AG10803 (cell line): ENCODE measurements around the gene IL17RE.
A peak's percentile ranks its signal among the peaks of the same experiment; 100 is the strongest.
"Not testable (repeated sequence)": the region's sequence is repeated elsewhere in the genome, so short reads cannot be mapped to it uniquely, and the experiment has no call there.

Experiments used
- DNase-seq: peaks from one replicate; pipeline ENCODE4 v3.0.0; 2010; ENCODE audit warnings: low read depth
- H3K4me3 ChIP-seq: 2 replicates; pipeline ENCODE4 v1.5.1; 2011; ENCODE audit warnings: mild to moderate bottlenecking, low read length, control low read depth
- CTCF ChIP-seq: conservative IDR thresholded peaks from 2 replicates; pipeline ENCODE4 v1.5.1; 2011; ENCODE audit warnings: mild to moderate bottlenecking, low read length, control low read depth, inconsistent platforms

Gene IL17RE

GRCh38 chr3:9875448-9875847, 27.2 kb upstream of the IL17RE start:
- TF ChIP-seq CTCF: no peak
- H3K4me3 ChIP-seq: no peak overlapping the region
- DNase-seq: no peak

DNA sequence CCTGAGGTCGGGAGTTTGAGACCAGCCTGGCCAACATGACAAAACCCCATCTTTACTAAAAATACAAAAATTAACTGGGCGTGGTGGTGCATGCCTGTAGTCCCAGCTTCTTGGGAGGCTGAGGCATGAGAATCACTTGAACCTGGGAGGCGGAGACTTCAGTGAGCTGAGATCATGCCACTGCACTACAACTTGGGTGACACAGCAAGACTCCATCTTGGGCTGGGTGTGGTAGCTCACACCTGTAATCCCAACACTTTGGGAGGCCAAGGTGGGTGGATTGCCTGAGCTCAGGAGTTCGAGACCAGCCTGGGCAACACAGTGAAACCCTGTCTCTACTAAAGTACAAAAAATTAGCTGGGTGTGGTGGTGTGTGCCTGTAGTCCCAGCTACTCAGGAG, 26.4 kb upstream of the IL17RE start:
- DNase-seq: not testable (repeated sequence)

GRCh38 chr3:9876991-9877390, 25.7 kb upstream of the IL17RE start:
- no peak for DNase-seq
- TF ChIP-seq CTCF: no peak
- no peak overlapping the region for H3K4me3 ChIP-seq

More for the DNA sequence above, 26.4 kb upstream of the IL17RE start:
- H3K4me3 ChIP-seq: not testable (repeated sequence)

GRCh38 chr3:9878700-9879099, 23.9 kb upstream of the IL17RE start:
- H3K4me3 ChIP-seq: no peak overlapping the region
- no peak for DNase-seq
- TF ChIP-seq CTCF: no peak

GRCh38 chr3:9879830-9880549, 22.7 kb upstream of the IL17RE start, which contains the start of gene CIDEC:
CIDEC (minus strand) TSS chr3:9880253; CDS start chr3:9878486, 1,767 bp downstream.
- DNase-seq: no peak
- no peak for TF ChIP-seq CTCF
- H3K4me3 ChIP-seq: no peak within 1 kb of the TSS

DNA sequence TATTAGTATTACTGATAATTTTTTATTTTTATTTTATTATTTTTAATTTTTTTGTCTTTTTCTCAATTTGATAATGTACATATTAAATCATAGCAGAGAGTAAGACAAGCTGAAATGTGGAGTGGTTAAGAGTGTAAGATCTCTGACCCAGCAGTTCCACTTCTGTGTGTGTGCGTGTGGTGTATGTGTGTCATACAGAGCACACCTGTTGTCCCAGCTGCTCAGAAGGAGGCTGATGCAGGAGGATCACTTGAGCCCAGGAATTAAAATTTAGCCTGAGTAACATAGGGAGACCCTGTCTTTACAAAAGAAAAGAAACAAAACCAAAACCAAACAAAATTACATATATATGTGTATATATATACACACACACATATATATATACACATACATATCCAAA, 21.2 kb upstream of the IL17RE start:
- no peak for TF ChIP-seq CTCF
- H3K4me3 ChIP-seq: no peak overlapping the region
- no peak for DNase-seq

GRCh38 chr3:9883706-9884554, 18.7 kb upstream of the IL17RE start:
- no peak overlapping the region for H3K4me3 ChIP-seq
- TF ChIP-seq CTCF: no peak
- DNase-seq: peak; percentile 65
